Heart left ventricle (tissue), 16 donors: Measurements from ENCODE around the gene RNU7-1. TPM values are rescaled to one million over a fixed set of nuclear protein-coding genes. Genes with fewer than 3 reads are reported as not detected.

Source experiments
- ATAC-seq, 4 donors: fragments of 200-7000 bp; cut with Tn5 transposase; one replicate each; pipeline ENCODE4 v1.9.1; 2020 to 2022; ENCODE audit warnings: moderate library complexity in 4 of 4, mild to moderate bottlenecking in 3 of 4, moderate number of reproducible peaks in 1 of 4
- DNase-seq, 5 donors: peaks; one replicate each; pipeline ENCODE4 v3.0.0-alpha.2; 2020
- H3K27ac ChIP-seq, 12 donors: fragments of 200-600 bp; sonication (generic) in 4 of 12; one replicate each; pipeline versions ENCODE4 v1.5.0 to v1.8.0; 2016 to 2022; ENCODE audit warnings: mild to moderate bottlenecking in 2 of 12
- H3K27me3 ChIP-seq, 9 donors: fragments of 200-600 bp; sonication (generic) in 2 of 9; one replicate each; pipeline versions ENCODE4 v1.5.1 to v1.8.0; 2016 to 2022; ENCODE audit warnings: mild to moderate bottlenecking in 3 of 9
- H3K36me3 ChIP-seq, 9 donors: fragments of 200-600 bp; sonication (generic) in 2 of 9; one replicate each; pipeline versions ENCODE4 v1.5.0 to v1.8.0; 2018 to 2022; ENCODE audit warnings: mild to moderate bottlenecking in 2 of 9
- H3K4me1 ChIP-seq, 12 donors: fragments of 200-600 bp; sonication (generic) in 4 of 12; one replicate each; pipeline versions ENCODE4 v1.5.0 to v1.8.0; 2016 to 2022; ENCODE audit warnings: mild to moderate bottlenecking in 3 of 12
- H3K4me3 ChIP-seq, 12 donors: fragments of 200-600 bp; sonication (generic) in 4 of 12; one replicate each; pipeline versions ENCODE4 v1.5.0 to v1.8.0; 2017 to 2022; ENCODE audit warnings: mild to moderate bottlenecking in 9 of 12, moderate library complexity in 4 of 12
- H3K9me3 ChIP-seq, 12 donors: fragments of 200-600 bp; sonication (generic) in 4 of 12; one replicate each; pipeline versions ENCODE4 v1.5.0 to v1.8.0; 2016 to 2022; ENCODE audit warnings: mild to moderate bottlenecking in 1 of 12
- POLR2A ChIP-seq, 2 donors: fragments of 450-650 bp; IDR thresholded peaks; one replicate each; pipeline ENCODE4 v1.6.1; 2017; ENCODE audit warnings: antibody characterized with exemption in 2 of 2, mild to moderate bottlenecking in 2 of 2, moderate library complexity in 2 of 2
- WGBS, 4 donors: extraction: QIAGEN DNeasy Blood & Tissue Kit in 2 of 4; methylation state at CpG; one replicate each; pipeline versions ENCODE4 v1.1.5 to v1.1.7; 2013 to 2018; 5-methylcytosine and 5-hydroxymethylcytosine counted together
- intact Hi-C, 10 donors: fragments of 100-400 bp; cut with DNase I; formaldehyde crosslinking; loops; one replicate each; pipeline versions ENCODE4 v1.11.1 to v1.14.2; 2022
- polyA plus RNA-seq, 2 donors: library from polyadenylated mRNA; stranded (reverse); fragments of 200-250 nt; gene quantifications; one replicate each; pipeline ENCODE4 v1.2.3, GENCODE V29; 2013
- total RNA-seq, 9 donors: library from RNA; depleted of rRNA in 2 of 9; stranded (reverse); fragments of >200 nt in 2 of 9; fragmentation: NEBNext Ultra II Directional in 3 of 9; extraction: Animal tissue kit (Norgen Biotek cat#: 25700) in 3 of 9; gene quantifications; one replicate each; pipeline versions ENCODE4 v1.1.0 to v1.2.4, GENCODE V29; 2016 to 2023
- TF ChIP-seq, protein P1 (sequence below), 12 donors: fragments of 200-600 bp; sonication (generic) in 4 of 12; IDR thresholded peaks; one replicate each; pipeline versions ENCODE4 v1.5.0 to v1.8.0; 2018 to 2022; ENCODE audit warnings: antibody characterized with exemption in 12 of 12, mild to moderate bottlenecking in 5 of 12
- donor health status: ischemic (EF 13 %, LVEDD 7.1; RV severe dilation, severe dysfunction).
- donor health status: healthy with polysubstance abuse.
- donor health status: DM: no; HTN: yes; CAD: no.
- donor health status: DM: no; HTN: no; CAD: no.
- donor health status: ischemic (EF 25% LVEDD 6.9; RV normal size, moderate dysfunction).
- donor health status: ischemic (EF 25% LVEDD 5.7; RV mildly dilated, moderate dysfunction).
- donor health status: healthy.
- donor health status: DM: yes; HTN: yes; CAD: no.
- donor health status: ischemic (EF 35%, LVEDD 5.7; RV mildly dilated, moderate dysfunction).
- donor health status: nonischemic (EF 11% LVEDD 7.7; RV severe dilation, severe dysfunction).
- donor health status: DM: yes; HTN: yes; CAD: no.
- donor health status: PGD.
- donor health status: ischemic (EF 29% LVEDD 5.4; RV normal size, mild dysfunction).
- donor health status: nonischemic (EF 23%, LVEDD 6.1; RV moderate dilation, normal function).

RNU7-1 gene
- total and polyA plus RNA-seq, 11 donors, result not detected

DNA sequence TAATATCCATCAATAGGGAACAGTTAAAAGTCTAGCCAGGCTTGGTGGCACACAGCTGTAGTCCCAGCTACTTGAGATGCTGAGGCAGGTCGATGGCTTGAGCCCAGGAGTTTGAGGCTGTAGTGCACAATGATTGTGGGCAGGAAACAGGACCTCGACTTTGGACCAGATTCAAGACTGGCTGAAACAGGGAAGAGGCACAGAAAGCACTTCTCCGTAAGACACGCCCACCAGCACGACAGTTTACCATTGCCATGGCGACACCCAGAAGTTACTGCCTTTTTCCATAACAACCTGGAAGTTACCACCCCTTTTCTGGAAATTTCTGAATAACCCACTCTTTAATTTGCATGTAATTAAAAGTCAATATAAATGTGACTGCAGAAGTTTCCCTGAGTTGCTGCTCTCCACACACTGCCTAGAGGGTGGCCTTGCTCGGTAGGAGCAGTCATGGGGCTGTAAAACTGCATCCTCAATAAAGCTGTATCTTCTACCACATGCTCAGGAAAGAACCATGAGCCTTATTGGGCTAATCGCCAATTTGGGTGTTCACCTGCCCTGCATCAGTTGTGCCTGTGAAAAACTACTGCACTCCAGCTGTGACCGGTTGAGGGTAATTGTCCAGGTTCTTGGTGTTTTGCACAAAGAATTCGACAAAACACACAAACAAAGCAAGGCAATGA, 43.6 kb upstream of the RNU7-1 start:
- intact Hi-C loops, result no loop called here
- Histone ChIP-seq H3K9me3 (no peaks in the 10 kb centered on the region), H3K36me3 (no peaks in the 10 kb centered on the region), H3K27me3 (no peaks in the 10 kb centered on the region), H3K4me1 (peaks cover 0 to 19% (median 7%) of the 10 kb centered on the region in 12 donors), H3K4me3 (no peak overlapping the region), H3K27ac (peak overlapping the region in 1 of 12 donors; percentile 38)
- TF ChIP-seq, protein P1, sequence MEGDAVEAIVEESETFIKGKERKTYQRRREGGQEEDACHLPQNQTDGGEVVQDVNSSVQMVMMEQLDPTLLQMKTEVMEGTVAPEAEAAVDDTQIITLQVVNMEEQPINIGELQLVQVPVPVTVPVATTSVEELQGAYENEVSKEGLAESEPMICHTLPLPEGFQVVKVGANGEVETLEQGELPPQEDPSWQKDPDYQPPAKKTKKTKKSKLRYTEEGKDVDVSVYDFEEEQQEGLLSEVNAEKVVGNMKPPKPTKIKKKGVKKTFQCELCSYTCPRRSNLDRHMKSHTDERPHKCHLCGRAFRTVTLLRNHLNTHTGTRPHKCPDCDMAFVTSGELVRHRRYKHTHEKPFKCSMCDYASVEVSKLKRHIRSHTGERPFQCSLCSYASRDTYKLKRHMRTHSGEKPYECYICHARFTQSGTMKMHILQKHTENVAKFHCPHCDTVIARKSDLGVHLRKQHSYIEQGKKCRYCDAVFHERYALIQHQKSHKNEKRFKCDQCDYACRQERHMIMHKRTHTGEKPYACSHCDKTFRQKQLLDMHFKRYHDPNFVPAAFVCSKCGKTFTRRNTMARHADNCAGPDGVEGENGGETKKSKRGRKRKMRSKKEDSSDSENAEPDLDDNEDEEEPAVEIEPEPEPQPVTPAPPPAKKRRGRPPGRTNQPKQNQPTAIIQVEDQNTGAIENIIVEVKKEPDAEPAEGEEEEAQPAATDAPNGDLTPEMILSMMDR (IDR thresholded peaks at IDR 0.05), result no peak
- no peak for TF ChIP-seq POLR2A (IDR thresholded peaks at IDR 0.05)
- ATAC-seq (peak in 2 of 4 donors; percentile 35 to 53), DNase-seq (peak in 4 of 5 donors; percentile 55 to 69 (median 68))
- WGBS, 4 donors, result 55 to 61% (median 57%) methylated on average over 10 of the region's 10 CpGs

DNA sequence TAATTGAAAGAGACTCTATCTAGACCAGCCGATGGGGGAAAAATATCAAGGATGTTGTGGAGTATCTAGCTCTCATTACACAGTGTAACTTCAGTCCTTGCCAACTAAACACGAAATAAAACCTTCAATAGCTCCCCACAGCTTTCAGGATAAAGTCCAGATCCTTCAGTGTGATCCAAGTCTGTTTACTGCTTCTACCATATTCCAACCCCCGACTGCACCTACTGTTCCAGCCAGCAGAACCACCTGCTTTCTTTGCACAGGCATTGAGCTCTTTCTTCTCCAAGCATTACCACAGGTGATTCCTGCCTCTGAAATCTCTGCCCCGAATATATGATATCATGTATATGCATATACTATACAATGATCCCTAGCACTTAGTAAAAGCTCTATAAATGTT, 41.2 kb upstream of the RNU7-1 start:
- intact Hi-C loops, result no loop called here
- 82 to 92% (median 86%) methylated on average over 4 of the region's 4 CpGs for WGBS, 4 donors

DNA sequence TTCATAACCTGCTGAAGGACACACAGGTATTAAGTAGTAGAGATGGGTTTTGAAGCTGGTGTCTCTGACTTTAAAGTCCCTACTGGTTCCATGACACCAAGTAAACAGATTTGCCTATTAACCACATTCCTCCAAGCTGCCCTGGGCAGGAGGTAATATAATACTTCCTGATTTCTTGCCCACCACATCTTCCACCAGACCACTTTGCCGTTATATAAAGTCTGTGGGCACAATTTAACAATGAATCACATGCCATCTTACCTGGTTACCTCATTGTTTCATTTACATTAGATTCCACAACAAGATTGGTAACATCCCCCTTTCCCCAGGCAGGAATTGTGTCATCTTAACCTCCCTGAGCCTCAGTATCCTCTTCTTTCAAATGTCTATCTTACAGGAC, 39.9 kb upstream of the RNU7-1 start:
- Histone ChIP-seq H3K36me3 (peaks cover 0 to 19% (median 0%) of the 10 kb centered on the region in 9 donors), H3K4me3 (no peak overlapping the region), H3K27ac (no peak overlapping the region), H3K4me1 (peaks cover 0 to 24% (median 11%) of the 10 kb centered on the region in 12 donors), H3K9me3 (no peaks in the 10 kb centered on the region), H3K27me3 (no peaks in the 10 kb centered on the region)
- ATAC-seq, result no peak
- DNase-seq, result no peak
- intact Hi-C loops, result no loop called here
- no peak for TF ChIP-seq POLR2A (IDR thresholded peaks at IDR 0.05)
- TF ChIP-seq, protein P1 (IDR thresholded peaks at IDR 0.05), result no peak
- 73 to 92% (median 83%) methylated on average over 1 of the region's 1 CpG for WGBS, 4 donors

More for the DNA sequence above, 41.2 kb upstream of the RNU7-1 start:
- DNase-seq (no peak), ATAC-seq (no peak)
- H3K36me3 ChIP-seq, result peaks cover 0 to 15% (median 0%) of the 10 kb centered on the region in 9 donors
- H3K27ac ChIP-seq, result no peak overlapping the region
- peaks cover 0 to 24% (median 11%) of the 10 kb centered on the region in 12 donors for H3K4me1 ChIP-seq
- H3K9me3 ChIP-seq, result no peaks in the 10 kb centered on the region
- H3K27me3 ChIP-seq, result no peaks in the 10 kb centered on the region
- no peak overlapping the region for H3K4me3 ChIP-seq
- TF ChIP-seq, protein P1 (IDR thresholded peaks at IDR 0.05), result no peak
- TF ChIP-seq POLR2A (IDR thresholded peaks at IDR 0.05), result no peak

DNA sequence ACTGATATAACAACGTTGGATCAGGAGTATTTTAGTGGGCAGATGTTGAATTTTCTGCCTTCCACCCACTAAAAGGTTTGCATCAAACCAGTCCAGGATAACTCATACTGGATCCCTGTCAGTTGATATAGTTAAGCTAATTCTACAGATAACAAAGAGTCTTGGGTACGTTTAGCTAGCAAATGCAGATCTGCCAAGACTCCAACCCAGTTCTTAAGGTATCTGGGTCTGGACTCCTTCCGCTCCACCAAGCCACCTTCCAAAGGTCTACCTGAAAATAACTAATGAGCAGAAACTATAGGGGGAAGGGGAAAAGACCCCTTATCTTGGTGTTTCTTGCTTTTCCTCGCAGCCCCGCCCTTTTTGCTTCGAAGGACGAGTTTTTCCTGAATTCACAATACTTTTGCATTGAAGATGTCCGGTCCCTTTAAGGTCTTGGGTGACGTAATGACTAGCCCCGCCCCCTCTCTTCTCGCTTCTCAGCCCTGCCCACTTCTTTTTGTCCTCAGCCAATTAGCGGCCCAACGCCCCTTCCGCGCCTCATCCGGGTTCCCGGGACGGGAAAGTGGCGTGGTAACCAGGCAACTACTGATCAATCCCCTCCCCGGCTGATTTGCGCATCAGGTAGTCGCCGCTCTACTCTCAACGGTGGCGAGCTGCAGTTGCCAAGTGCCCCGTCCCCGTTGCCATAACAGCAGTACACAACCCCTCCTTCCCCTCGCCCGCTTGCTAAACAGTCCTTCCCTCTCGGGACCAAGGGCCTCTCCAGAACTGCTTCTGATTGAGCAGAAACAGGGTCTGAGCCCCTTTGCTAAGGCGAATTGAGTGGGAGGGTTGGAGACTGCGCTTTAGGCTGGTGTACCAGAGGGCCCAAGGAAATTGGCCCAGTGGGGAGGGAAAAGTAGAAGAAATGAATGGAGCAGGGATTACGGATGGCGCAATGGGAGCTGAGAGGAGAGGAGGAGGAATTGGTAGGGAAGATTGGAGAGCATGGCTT, 39.0 kb upstream of the RNU7-1 start, which contains the start of gene LRRC23:
TSS of gene LRRC23 (plus strand) at position 543 of the 997 bp plus-strand sequence. CDS start 812 bp downstream, outside the sequence.
- H3K27me3 ChIP-seq, result no peaks in the 10 kb centered on the region
- H3K27ac ChIP-seq, result peak within 1 kb of the TSS in 11 of 12 donors; percentile 63 to 84 (median 77)
- WGBS, 4 donors, result 5% methylated on average over 34 of the region's 34 CpGs
- peak within 1 kb of the TSS; percentile 32 to 79 (median 68) for H3K4me3 ChIP-seq
- peaks cover 0 to 20% (median 10%) of the 10 kb centered on the region in 12 donors for H3K4me1 ChIP-seq
- intact Hi-C loops, result no loop called here
- no peaks in the 10 kb centered on the region for H3K9me3 ChIP-seq
- DNase-seq, result peak; percentile 96 to 98 (median 97)
- peaks cover 0 to 19% (median 0%) of the 10 kb centered on the region in 9 donors for H3K36me3 ChIP-seq
- peak in 1 of 2 donors; percentile 61 for TF ChIP-seq POLR2A (IDR thresholded peaks at IDR 0.05)
- TF ChIP-seq, protein P1 (IDR thresholded peaks at IDR 0.05), result no peak
- ATAC-seq, result peak; percentile 95 to 98 (median 97)
